Esophagus squamous epithelium (tissue), 5 donors: Measurements from ENCODE around the gene ZDHHC8. TPM values are rescaled to one million over a fixed set of nuclear protein-coding genes. Genes with fewer than 3 reads are reported as not detected.

Source experiments
- DNase-seq: peaks from one replicate; lab custom pipeline; 2025; lab: John Stamatoyannopoulos, UW
- H3K27ac ChIP-seq, 4 donors: fragments of 200-600 bp; sonication (generic); one replicate each; pipeline ENCODE4 v1.5.1; 2016 to 2019; ENCODE audit warnings: mild to moderate bottlenecking in 1 of 4
- H3K27me3 ChIP-seq, 4 donors: fragments of 200-600 bp; sonication (generic); 1 replicate in 3 of 4; 2 replicates in 1 of 4; pipeline versions ENCODE4 v1.5.1 to v1.6.0; 2017 to 2021; ENCODE audit warnings: antibody characterized with exemption in 1 of 4
- H3K36me3 ChIP-seq, 3 donors: fragments of 200-600 bp; sonication (generic); one replicate each; pipeline ENCODE4 v1.5.1; 2016 to 2019
- H3K4me1 ChIP-seq, 3 donors: fragments of 200-600 bp; sonication (generic); one replicate each; pipeline ENCODE4 v1.5.1; 2017 to 2019
- H3K4me3 ChIP-seq, 4 donors: fragments of 200-600 bp; sonication (generic); 1 replicate in 3 of 4; 2 replicates in 1 of 4; pipeline ENCODE4 v1.5.1; 2016 to 2019; ENCODE audit warnings: mild to moderate bottlenecking in 2 of 4, moderate library complexity in 1 of 4
- H3K9me3 ChIP-seq, 3 donors: fragments of 200-600 bp; sonication (generic); one replicate each; pipeline ENCODE4 v1.5.1; 2016 to 2019
- POLR2A ChIP-seq, 4 donors: fragments of 450-650 bp; IDR thresholded peaks; one replicate each; pipeline ENCODE4 v1.6.1; 2017; ENCODE audit warnings: antibody characterized with exemption in 4 of 4, mild to moderate bottlenecking in 4 of 4, moderate library complexity in 3 of 4
- WGBS, 2 donors: methylation state at CpG; one replicate each; pipeline ENCODE4 v1.1.5; 2018; 5-methylcytosine and 5-hydroxymethylcytosine counted together
- intact Hi-C: fragments of 100-400 bp; cut with DNase I; formaldehyde crosslinking; loops from one replicate; pipeline ENCODE4 v1.15.0; 2022
- total RNA-seq, 4 donors: library from RNA; depleted of rRNA; stranded (reverse); fragments of >200 nt; gene quantifications; one replicate each; pipeline ENCODE4 v1.1.0, GENCODE V29; 2016
- TF ChIP-seq, protein P1 (sequence below), 6 experiments: fragments of 450-650 bp in 4 of 6; fragments of 200-600 bp in 2 of 6; sonication (generic) in 2 of 6; IDR thresholded peaks; one replicate each; pipeline ENCODE4 v1.5.1; 2016 to 2019; ENCODE audit warnings: antibody characterized with exemption in 6 of 6, mild to moderate bottlenecking in 4 of 6, moderate library complexity in 4 of 6
- donor health status: DM: yes; HTN: yes; CAD: no.

The ZDHHC8 gene
- total RNA-seq, 4 donors from 2014 or later = 14.7 to 22.9 (median 18.6) TPM

DNA sequence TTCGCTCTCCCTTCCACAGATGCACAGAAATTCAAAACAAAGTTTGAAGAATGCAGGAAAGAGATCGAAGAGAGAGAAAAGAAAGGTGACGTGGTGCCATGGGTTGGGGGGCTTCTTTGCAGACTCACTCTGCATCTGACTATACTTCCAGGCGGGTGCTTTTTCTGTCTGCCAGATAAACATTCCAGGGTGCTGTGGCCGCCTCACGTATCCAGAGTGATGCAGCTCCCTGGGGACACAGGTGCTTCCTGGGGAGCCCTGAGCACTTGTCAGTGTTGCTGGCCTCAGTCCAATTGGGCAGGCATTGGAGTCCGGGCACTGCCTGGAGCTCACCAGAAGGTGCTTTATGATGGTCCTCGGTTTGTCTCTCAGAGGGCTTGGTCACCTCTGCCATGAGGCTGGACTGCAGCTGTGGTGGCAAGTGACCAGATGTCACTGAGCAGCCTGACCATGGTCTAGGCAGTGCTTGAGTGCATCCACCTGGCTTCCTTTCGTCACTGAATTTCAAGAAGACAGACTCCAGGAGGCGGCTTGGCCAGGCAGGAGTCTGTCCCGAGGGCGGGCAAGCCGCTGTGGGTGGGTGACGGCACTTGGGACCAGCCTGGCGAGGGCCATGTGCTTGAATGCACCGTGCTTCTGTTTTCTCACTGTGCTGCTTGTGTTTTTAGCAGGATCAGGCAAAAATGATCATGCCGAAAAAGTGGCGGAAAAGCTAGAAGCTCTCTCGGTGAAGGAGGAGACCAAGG lies 5.1 kb upstream of the ZDHHC8 start:
- intact Hi-C loops = no loop called here
- 85% methylated on average over 16 to 17 of the region's 19 CpGs for WGBS, 2 donors

DNA sequence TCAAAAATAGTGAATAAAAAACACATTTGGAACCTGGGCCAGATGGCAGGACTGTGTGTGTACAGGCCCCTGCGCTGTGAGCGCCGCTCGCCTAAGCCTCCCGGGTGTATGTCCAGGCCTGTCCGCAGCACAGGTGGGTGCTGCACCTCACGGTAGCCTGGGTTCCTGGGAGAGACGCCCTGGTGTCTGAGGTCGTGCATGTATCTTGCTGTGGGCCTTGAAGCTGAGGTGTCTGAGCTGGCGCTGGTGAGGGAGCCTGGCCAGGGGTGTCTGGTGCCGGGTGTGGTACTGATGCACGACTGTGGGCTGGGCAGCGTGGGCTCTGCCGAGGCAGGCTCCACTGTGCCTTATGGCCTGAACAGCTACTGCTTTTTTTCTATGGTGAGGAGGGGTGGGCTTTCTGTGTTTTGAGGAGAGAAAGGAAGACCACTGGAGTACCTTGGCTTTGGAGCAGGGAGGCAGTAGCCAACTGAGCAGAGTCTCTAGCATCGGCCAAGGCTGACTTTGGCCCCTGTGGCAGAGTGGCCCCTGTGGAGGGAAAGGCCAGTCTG lies 4.2 kb upstream of the ZDHHC8 start:
- Histone ChIP-seq H3K27ac (no peak overlapping the region), H3K27me3 (no peaks in the 10 kb centered on the region), H3K9me3 (no peaks in the 10 kb centered on the region), H3K4me3 (no peak overlapping the region), H3K36me3 (peaks cover 10 to 48% (median 14%) of the 10 kb centered on the region in 3 donors), H3K4me1 (peaks cover 6 to 15% (median 8%) of the 10 kb centered on the region in 3 donors)
- no peak for DNase-seq
- intact Hi-C loops = no loop called here
- 28 to 50% methylated on average over 9 of the region's 15 CpGs for WGBS, 2 donors
- TF ChIP-seq POLR2A (IDR thresholded peaks at IDR 0.05) = no peak
- TF ChIP-seq, protein P1, sequence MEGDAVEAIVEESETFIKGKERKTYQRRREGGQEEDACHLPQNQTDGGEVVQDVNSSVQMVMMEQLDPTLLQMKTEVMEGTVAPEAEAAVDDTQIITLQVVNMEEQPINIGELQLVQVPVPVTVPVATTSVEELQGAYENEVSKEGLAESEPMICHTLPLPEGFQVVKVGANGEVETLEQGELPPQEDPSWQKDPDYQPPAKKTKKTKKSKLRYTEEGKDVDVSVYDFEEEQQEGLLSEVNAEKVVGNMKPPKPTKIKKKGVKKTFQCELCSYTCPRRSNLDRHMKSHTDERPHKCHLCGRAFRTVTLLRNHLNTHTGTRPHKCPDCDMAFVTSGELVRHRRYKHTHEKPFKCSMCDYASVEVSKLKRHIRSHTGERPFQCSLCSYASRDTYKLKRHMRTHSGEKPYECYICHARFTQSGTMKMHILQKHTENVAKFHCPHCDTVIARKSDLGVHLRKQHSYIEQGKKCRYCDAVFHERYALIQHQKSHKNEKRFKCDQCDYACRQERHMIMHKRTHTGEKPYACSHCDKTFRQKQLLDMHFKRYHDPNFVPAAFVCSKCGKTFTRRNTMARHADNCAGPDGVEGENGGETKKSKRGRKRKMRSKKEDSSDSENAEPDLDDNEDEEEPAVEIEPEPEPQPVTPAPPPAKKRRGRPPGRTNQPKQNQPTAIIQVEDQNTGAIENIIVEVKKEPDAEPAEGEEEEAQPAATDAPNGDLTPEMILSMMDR (IDR thresholded peaks at IDR 0.05) = no peak

More for the DNA sequence above, 5.1 kb upstream of the ZDHHC8 start:
- H3K36me3 ChIP-seq = peaks cover 10 to 58% (median 19%) of the 10 kb centered on the region in 3 donors
- peaks cover 5 to 16% (median 5%) of the 10 kb centered on the region in 3 donors for H3K4me1 ChIP-seq
- no peaks in the 10 kb centered on the region for H3K9me3 ChIP-seq
- H3K27me3 ChIP-seq = no peaks in the 10 kb centered on the region
- no peak overlapping the region for H3K4me3 ChIP-seq
- TF ChIP-seq POLR2A (IDR thresholded peaks at IDR 0.05) = no peak
- TF ChIP-seq, protein P1 (IDR thresholded peaks at IDR 0.05) = no peak
- DNase-seq = no peak
- H3K27ac ChIP-seq = no peak overlapping the region

DNA sequence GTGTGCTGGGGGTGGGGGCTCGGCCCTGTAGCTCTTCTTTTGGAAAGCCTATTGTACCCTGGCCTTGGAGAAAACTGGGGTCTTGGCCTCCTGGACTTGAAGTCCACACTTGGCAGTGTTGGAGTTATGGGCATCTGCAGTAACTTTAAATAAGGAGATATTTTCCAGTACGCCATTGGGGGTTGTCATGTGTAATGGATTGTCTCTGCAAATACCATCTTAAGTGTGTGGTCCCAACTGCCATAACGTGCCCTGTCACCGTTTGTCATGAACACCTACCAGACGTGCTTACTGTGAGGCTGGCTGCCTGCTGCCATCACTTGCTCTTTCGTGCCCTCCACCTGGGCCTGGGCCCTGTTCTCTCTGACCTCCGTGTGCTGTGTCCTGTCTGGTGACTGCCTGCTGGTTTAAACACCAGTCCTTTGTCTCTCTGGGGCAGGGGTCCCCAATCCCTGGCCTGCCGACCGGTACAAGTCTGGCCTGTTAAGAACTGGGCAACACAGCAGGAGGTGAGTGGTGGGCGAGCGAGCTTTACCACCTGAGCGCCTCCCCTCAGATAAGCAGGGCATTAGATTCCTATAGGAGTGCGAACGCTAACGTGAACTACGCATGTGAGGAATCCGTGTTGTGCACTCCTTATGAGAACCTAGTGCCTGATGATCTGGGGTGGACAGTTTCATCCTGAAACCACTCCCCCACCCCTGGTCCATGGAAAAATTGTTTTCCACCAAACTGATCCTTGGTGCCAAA lies 3.6 kb upstream of the ZDHHC8 start:
- WGBS, 2 donors = 54 to 85% methylated on average over 7 to 11 of the region's 17 CpGs
- TF ChIP-seq, protein P1 (IDR thresholded peaks at IDR 0.05) = no peak
- TF ChIP-seq POLR2A (IDR thresholded peaks at IDR 0.05) = no peak
- intact Hi-C loops = no loop called here

DNA sequence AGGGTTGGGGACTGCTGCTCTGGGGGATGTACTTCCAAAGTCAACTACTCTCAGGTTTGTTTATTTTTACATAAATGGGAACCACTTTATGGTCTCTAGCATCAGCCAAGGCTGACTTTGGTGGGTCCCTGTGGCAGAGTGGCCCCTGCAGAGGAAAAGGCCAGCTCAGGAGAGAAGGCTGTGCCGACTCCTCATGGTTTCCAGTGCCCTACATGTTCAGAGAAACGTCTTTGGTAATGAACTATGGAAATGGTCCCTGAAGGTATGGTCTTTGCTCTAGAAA lies 3.0 kb upstream of the ZDHHC8 start:
- intact Hi-C loops = no loop called here
- Histone ChIP-seq H3K4me3 (no peak overlapping the region), H3K4me1 (peaks cover 17 to 27% (median 18%) of the 10 kb centered on the region in 3 donors), H3K36me3 (peaks cover 10 to 44% (median 14%) of the 10 kb centered on the region in 3 donors), H3K9me3 (no peaks in the 10 kb centered on the region), H3K27me3 (no peaks in the 10 kb centered on the region), H3K27ac (no peak overlapping the region)
- no peak for TF ChIP-seq POLR2A (IDR thresholded peaks at IDR 0.05)
- TF ChIP-seq, protein P1 (IDR thresholded peaks at IDR 0.05) = no peak
- DNase-seq = no peak
- 60 to 64% methylated on average over 1 to 2 of the region's 2 CpGs for WGBS, 2 donors

More for the DNA sequence above, 3.6 kb upstream of the ZDHHC8 start:
- H3K27ac ChIP-seq = no peak overlapping the region
- DNase-seq = no peak
- no peaks in the 10 kb centered on the region for H3K27me3 ChIP-seq
- H3K9me3 ChIP-seq = no peaks in the 10 kb centered on the region
- peaks cover 13 to 22% (median 15%) of the 10 kb centered on the region in 3 donors for H3K4me1 ChIP-seq
- no peak overlapping the region for H3K4me3 ChIP-seq
- H3K36me3 ChIP-seq = peaks cover 10 to 47% (median 14%) of the 10 kb centered on the region in 3 donors
